Endodermal cell (in vitro differentiated cells): ENCODE data around the gene CITED2. TPM values are rescaled to one million over a fixed set of nuclear protein-coding genes. Genes with fewer than 3 reads are reported as not detected.
A peak's percentile ranks its signal among the peaks of the same experiment; 100 is the strongest.

Experiments
- DNase-seq: peaks from one replicate; pipeline ENCODE4 v3.0.0-alpha.2; 2017
- H3K27ac ChIP-seq: 2 replicates; pipeline ENCODE4 v1.5.1; 2013; ENCODE audit warnings: mild to moderate bottlenecking, low read depth, low read length, moderate library complexity
- H3K27me3 ChIP-seq: 2 replicates; pipeline ENCODE4 v1.6.1; 2013; ENCODE audit warnings: mild to moderate bottlenecking, low read length, moderate library complexity; ENCODE audit not compliant: insufficient read depth, control insufficient read depth, poor library complexity, severe bottlenecking
- H3K36me3 ChIP-seq: 2 replicates; pipeline ENCODE4 v1.7.0; 2013; ENCODE audit warnings: mild to moderate bottlenecking, low read length, moderate library complexity; ENCODE audit not compliant: control insufficient read depth, insufficient read depth
- H3K4me1 ChIP-seq: one replicate; pipeline ENCODE4 v1.7.0; 2013; ENCODE audit warnings: low read length; ENCODE audit not compliant: control insufficient read depth, insufficient read depth
- H3K4me3 ChIP-seq: 2 replicates; pipeline ENCODE4 v1.5.1; 2013; ENCODE audit warnings: mild to moderate bottlenecking, low read length, moderate library complexity
- H3K9ac ChIP-seq: 2 replicates; pipeline ENCODE4 v1.6.1; 2013; ENCODE audit warnings: mild to moderate bottlenecking, low read length, moderate library complexity; ENCODE audit not compliant: poor library complexity, severe bottlenecking; ENCODE audit errors: extremely low read depth
- H3K9me3 ChIP-seq: 2 replicates; pipeline ENCODE4 v1.6.1; 2013; ENCODE audit warnings: mild to moderate bottlenecking, low read length, moderate library complexity; ENCODE audit not compliant: control insufficient read depth
- H3K27ac Mint-ChIP-seq: 2 replicates; pipeline ENCODE4 v1.8.0; 2020; ENCODE audit warnings: mixed read lengths
- H3K27me3 Mint-ChIP-seq: 2 replicates; pipeline ENCODE4 v1.8.0; 2021; ENCODE audit warnings: mild to moderate bottlenecking, mixed read lengths; ENCODE audit not compliant: insufficient read depth
- H3K36me3 Mint-ChIP-seq: 2 replicates; pipeline ENCODE4 v1.8.0; 2020; ENCODE audit warnings: low read depth, mixed read lengths
- H3K4me1 Mint-ChIP-seq: 2 replicates; pipeline ENCODE4 v1.8.0; 2020; ENCODE audit warnings: mixed read lengths
- H3K4me3 Mint-ChIP-seq: 2 replicates; pipeline ENCODE4 v1.8.0; 2020; ENCODE audit warnings: mild to moderate bottlenecking, moderate library complexity, mixed read lengths
- H3K9me3 Mint-ChIP-seq: 2 replicates; pipeline ENCODE4 v1.8.0; 2020; ENCODE audit warnings: mild to moderate bottlenecking, mixed read lengths
- CTCF ChIP-seq: fragments of 200-600 bp; sonication (generic); conservative IDR thresholded peaks from 2 replicates; pipeline ENCODE4 v1.5.0; 2021; ENCODE audit warnings: antibody characterized with exemption, mild to moderate bottlenecking
- WGBS, 2 experiments: methylation state at CpG; one replicate each; pipeline versions ENCODE4 v1.1.5 to v1.1.7; 2013; ENCODE audit warnings: missing lambda C conversion rate in 2 of 2, mixed read lengths in 1 of 2; ENCODE audit not compliant: insufficient coverage in 1 of 2, insufficient read length in 1 of 2; 5-methylcytosine and 5-hydroxymethylcytosine counted together
- total RNA-seq, 2 donors: library from RNA; stranded (reverse); fragmentation: NEBNext Ultra II Directional in 1 of 2; extraction: Animal tissue kit (Norgen Biotek cat#: 25700) in 1 of 2; gene quantifications; 2 replicates in 1 of 2; 3 replicates in 1 of 2; pipeline ENCODE4 v1.2.1, GENCODE V29; 2021

Gene CITED2
- total RNA-seq, 2 donors from 2014 or later, result 80.2 to 118 TPM

- peaks cover 2% of the 10 kb centered on the region for H3K27me3 Mint-ChIP-seq
- peaks cover 46% of the 10 kb centered on the region for H3K4me1 Mint-ChIP-seq
- Histone ChIP-seq H3K9ac (peak overlapping the region; percentile 95), H3K4me3 (peak overlapping the region; percentile 97), H3K9me3 (no peaks in the 10 kb centered on the region), H3K36me3 (peaks cover 22% of the 10 kb centered on the region), H3K4me1 (peaks cover 16% of the 10 kb centered on the region), H3K27me3 (no peaks in the 10 kb centered on the region), H3K27ac (peak overlapping the region; percentile 19)
- H3K4me3 Mint-ChIP-seq, result peak overlapping the region; percentile 100
- DNase-seq, result no peak
- peaks cover 19% of the 10 kb centered on the region for H3K36me3 Mint-ChIP-seq
- no peak overlapping the region for H3K27ac Mint-ChIP-seq
- no peak for TF ChIP-seq CTCF
- WGBS, 2 experiments, result no CpG with 5 or more reads among the region's 3 CpGs
- no peaks in the 10 kb centered on the region for H3K9me3 Mint-ChIP-seq
Observed at GRCh38 chr6:139370999-139371345, 3.5 kb downstream of the CITED2 start.

- no peak for TF ChIP-seq CTCF
- H3K27ac ChIP-seq, result peak overlapping the region; percentile 10
- Mint-ChIP-seq H3K4me1 (peaks cover 45% of the 10 kb centered on the region), H3K27me3 (peaks cover 2% of the 10 kb centered on the region), H3K36me3 (peaks cover 19% of the 10 kb centered on the region), H3K27ac (no peak overlapping the region), H3K9me3 (no peaks in the 10 kb centered on the region), H3K4me3 (no peak overlapping the region)
- 40 to 71% methylated on average over 1 to 5 of the region's 5 CpGs for WGBS, 2 experiments
- H3K4me3 ChIP-seq, result peak overlapping the region; percentile 97
- H3K9ac ChIP-seq, result no peak overlapping the region
- H3K9me3 ChIP-seq, result no peaks in the 10 kb centered on the region
- peaks cover 22% of the 10 kb centered on the region for H3K36me3 ChIP-seq
- no peaks in the 10 kb centered on the region for H3K27me3 ChIP-seq
- peaks cover 16% of the 10 kb centered on the region for H3K4me1 ChIP-seq
- peak; percentile 50 for DNase-seq
Observed at GRCh38 chr6:139370283-139370998, 4.0 kb downstream of the CITED2 start.

GRCh38 chr6:139369568-139370282, 4.7 kb downstream of the CITED2 start:
- H3K4me3 Mint-ChIP-seq, result no peak overlapping the region
- H3K9me3 ChIP-seq, result no peaks in the 10 kb centered on the region
- H3K27me3 Mint-ChIP-seq, result peaks cover 2% of the 10 kb centered on the region
- H3K9ac ChIP-seq, result peak overlapping the region; percentile 73
- peaks cover 16% of the 10 kb centered on the region for H3K4me1 ChIP-seq
- no peaks in the 10 kb centered on the region for H3K9me3 Mint-ChIP-seq
- peak overlapping the region; percentile 96 for H3K27ac ChIP-seq
- peak; percentile 90 for TF ChIP-seq CTCF
- peaks cover 48% of the 10 kb centered on the region for H3K4me1 Mint-ChIP-seq
- peak overlapping the region; percentile 73 for H3K4me3 ChIP-seq
- no peaks in the 10 kb centered on the region for H3K27me3 ChIP-seq
- H3K36me3 ChIP-seq, result peaks cover 22% of the 10 kb centered on the region
- peak overlapping the region; percentile 98 for H3K27ac Mint-ChIP-seq
- DNase-seq, result peak; percentile 50
- H3K36me3 Mint-ChIP-seq, result peaks cover 19% of the 10 kb centered on the region
- 7 to 18% methylated on average over 5 to 9 of the region's 9 CpGs for WGBS, 2 experiments
